ENCODE measurements around the gene WNT16. TPM values are rescaled to one million over a fixed set of nuclear protein-coding genes. Genes with fewer than 3 reads are reported as not detected.

WNT16 gene
- total and polyA plus RNA-seq, 8 donors = 0.08 TPM; not detected in 7

DNA sequence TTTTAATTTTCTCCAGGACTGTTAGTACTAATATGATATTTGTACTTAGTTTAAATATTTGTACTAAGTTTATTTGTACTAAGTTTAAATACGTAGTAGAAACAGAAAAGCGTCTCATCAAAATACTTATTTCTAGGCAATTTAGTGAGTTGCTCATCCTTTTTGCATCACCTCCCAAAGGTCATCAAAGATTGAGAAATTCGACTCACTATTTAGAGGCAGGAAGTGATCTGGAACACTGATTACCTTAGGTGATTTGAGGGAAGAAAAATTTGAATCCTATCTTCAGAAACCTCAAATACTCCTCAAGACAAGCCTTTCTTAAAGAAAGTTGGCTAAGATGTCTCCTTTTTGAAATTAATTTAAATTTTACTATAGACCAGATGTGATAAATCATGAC lies 14.5 kb downstream of the WNT16 start:
- Histone ChIP-seq H3K9me3 (no peaks in the 10 kb centered on the region), H3K36me3 (peaks cover 0 to 18% of the 10 kb centered on the region in 2 donors), H3K27me3 (no peaks in the 10 kb centered on the region), H3K27ac (no peak overlapping the region), H3K4me1 (no peaks in the 10 kb centered on the region), H3K4me3 (no peak overlapping the region)
- DNase-seq (no peak), ATAC-seq (no peak)
- intact Hi-C loops (cut with DNase I) = no loop called here
- TF ChIP-seq, protein P1, sequence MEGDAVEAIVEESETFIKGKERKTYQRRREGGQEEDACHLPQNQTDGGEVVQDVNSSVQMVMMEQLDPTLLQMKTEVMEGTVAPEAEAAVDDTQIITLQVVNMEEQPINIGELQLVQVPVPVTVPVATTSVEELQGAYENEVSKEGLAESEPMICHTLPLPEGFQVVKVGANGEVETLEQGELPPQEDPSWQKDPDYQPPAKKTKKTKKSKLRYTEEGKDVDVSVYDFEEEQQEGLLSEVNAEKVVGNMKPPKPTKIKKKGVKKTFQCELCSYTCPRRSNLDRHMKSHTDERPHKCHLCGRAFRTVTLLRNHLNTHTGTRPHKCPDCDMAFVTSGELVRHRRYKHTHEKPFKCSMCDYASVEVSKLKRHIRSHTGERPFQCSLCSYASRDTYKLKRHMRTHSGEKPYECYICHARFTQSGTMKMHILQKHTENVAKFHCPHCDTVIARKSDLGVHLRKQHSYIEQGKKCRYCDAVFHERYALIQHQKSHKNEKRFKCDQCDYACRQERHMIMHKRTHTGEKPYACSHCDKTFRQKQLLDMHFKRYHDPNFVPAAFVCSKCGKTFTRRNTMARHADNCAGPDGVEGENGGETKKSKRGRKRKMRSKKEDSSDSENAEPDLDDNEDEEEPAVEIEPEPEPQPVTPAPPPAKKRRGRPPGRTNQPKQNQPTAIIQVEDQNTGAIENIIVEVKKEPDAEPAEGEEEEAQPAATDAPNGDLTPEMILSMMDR (IDR thresholded peaks at IDR 0.05) = no peak

DNA sequence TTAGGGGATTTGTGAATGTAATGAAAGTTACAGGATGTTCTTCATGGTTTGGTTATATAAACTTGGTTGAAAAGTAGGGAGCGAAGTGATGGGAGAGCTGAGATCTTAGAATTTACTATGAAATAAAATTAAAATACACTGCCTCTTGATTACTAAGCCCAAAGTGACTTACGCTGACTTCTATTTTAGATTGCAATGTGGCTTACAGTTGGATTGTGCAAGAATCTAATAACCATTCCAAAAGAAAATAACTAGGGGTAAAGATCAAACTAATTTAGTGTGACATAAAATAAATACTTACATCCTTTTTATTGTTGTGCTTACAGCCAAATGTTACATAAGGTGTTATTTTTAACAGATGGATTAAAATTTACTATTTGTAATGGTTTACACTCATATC lies 15.3 kb downstream of the WNT16 start:
- TF ChIP-seq, protein P1 (IDR thresholded peaks at IDR 0.05) = no peak
- intact Hi-C loops (cut with DNase I) = no loop called here
- H3K4me3 ChIP-seq = no peak overlapping the region
- H3K4me1 ChIP-seq = no peaks in the 10 kb centered on the region
- ATAC-seq (no peak), DNase-seq (no peak)
- H3K36me3 ChIP-seq = peaks cover 0 to 18% of the 10 kb centered on the region in 2 donors
- no peaks in the 10 kb centered on the region for H3K27me3 ChIP-seq
- no peak overlapping the region for H3K27ac ChIP-seq
- no peaks in the 10 kb centered on the region for H3K9me3 ChIP-seq

DNA sequence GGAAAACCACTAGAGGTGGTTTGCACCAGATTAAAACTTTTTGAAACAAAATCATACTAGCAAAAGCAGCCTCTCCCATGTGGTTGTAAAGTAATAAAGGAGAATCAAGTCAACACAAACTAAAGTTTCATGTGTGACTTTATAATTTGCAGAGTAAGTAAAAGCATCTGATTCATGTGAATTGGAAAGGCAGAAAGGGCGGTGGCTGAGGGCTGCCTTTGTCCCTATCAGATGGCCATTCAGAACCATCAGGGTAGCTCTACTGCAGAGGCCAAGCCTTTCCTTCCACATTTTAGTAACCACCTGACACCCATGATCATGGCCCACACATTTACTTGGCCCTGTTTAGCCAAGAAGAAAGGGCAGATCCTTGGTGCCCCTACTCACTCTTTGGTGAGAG lies 15.7 kb downstream of the WNT16 start:
- TF ChIP-seq, protein P1 (IDR thresholded peaks at IDR 0.05) = no peak
- H3K36me3 ChIP-seq = peaks cover 0 to 18% of the 10 kb centered on the region in 2 donors
- H3K27ac ChIP-seq = no peak overlapping the region
- no peaks in the 10 kb centered on the region for H3K9me3 ChIP-seq
- no peaks in the 10 kb centered on the region for H3K27me3 ChIP-seq
- H3K4me1 ChIP-seq = no peaks in the 10 kb centered on the region
- DNase-seq = no peak
- no peak for ATAC-seq
- no peak overlapping the region for H3K4me3 ChIP-seq
- intact Hi-C loops (cut with DNase I) = no loop called here

DNA sequence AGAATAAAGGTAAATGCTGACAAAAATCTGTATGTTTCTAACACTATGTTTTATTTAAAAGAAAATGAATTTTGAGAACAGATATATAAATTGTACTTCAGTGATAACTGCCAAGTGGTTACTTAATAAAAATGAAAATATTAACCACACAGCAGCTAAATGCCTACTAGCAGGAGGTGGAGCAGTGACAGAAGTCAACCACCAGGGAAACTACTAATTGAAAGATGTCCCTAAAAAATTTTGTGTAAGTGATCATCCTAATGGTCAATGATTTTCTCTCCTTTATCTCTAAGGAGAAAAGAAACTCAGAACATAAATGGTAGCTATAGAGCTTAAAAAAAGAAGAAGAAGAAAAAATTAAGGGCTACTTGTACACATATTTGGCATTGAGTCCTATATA lies 22.9 kb downstream of the WNT16 start:
- intact Hi-C loops (cut with DNase I) = no loop called here
- H3K27me3 ChIP-seq = no peaks in the 10 kb centered on the region
- TF ChIP-seq, protein P1 (IDR thresholded peaks at IDR 0.05) = no peak
- ATAC-seq (no peak), DNase-seq (no peak)
- H3K4me3 ChIP-seq = no peak overlapping the region
- no peaks in the 10 kb centered on the region for H3K4me1 ChIP-seq
- peaks cover 0 to 28% of the 10 kb centered on the region in 2 donors for H3K36me3 ChIP-seq
- H3K9me3 ChIP-seq = no peaks in the 10 kb centered on the region
- no peak overlapping the region for H3K27ac ChIP-seq

GRCh38 chr7:121352323-121352722 lies 23.5 kb downstream of the WNT16 start:
- no peaks in the 10 kb centered on the region for H3K27me3 ChIP-seq
- H3K4me1 ChIP-seq = no peaks in the 10 kb centered on the region
- TF ChIP-seq, protein P1 (IDR thresholded peaks at IDR 0.05) = no peak
- no peaks in the 10 kb centered on the region for H3K9me3 ChIP-seq
- peaks cover 0 to 29% of the 10 kb centered on the region in 2 donors for H3K36me3 ChIP-seq
- ATAC-seq (no peak), DNase-seq (no peak)
- no peak overlapping the region for H3K4me3 ChIP-seq
- intact Hi-C loops (cut with DNase I) = no loop called here
- H3K27ac ChIP-seq = no peak overlapping the region

Measured in left lung (tissue), 10 donors.